Left hindlimb (tissue), 1 donor: ENCODE measurements around the gene CAPN2.
"Not testable (repeated sequence)": the region's sequence is repeated elsewhere in the genome, so short reads cannot be mapped to it uniquely, and the experiment has no call there.

Experiments used
- DNase-seq: peaks from one replicate; pipeline ENCODE4 v3.0.0-alpha.2; 2018

The CAPN2 gene

DNA sequence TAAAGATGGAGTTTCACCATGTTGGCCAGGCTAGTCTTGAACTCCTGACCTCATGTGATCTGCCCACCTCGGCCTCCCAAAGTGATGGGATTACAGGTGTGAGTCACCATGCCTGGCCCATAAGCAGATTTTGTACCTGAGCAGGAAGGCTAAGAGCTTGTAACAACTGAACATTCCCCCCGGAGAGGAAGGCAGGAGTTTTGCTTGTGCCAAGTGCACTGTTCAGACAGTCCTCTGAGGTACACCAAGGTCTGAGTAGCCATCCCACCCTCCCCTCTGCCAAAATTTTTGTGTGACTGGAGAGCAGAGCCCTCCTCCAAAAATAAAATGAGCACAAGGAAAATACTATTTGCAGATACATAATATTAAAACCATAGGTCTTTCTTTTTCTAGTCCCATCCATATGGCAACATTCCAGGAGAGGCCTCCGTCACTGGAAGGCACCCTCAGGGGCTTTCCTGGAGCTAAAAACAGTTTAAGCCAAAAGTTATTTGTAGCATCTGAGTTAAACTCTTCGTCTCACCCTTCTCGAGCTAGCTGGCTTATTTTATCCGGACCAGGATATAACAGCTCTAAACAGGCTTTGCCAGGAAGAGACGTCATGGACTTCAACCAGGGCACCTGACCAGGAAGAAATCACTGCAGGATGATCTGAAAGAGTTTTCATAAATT, 27.2 kb downstream of the CAPN2 start:
- DNase-seq: peak; percentile 73

DNA sequence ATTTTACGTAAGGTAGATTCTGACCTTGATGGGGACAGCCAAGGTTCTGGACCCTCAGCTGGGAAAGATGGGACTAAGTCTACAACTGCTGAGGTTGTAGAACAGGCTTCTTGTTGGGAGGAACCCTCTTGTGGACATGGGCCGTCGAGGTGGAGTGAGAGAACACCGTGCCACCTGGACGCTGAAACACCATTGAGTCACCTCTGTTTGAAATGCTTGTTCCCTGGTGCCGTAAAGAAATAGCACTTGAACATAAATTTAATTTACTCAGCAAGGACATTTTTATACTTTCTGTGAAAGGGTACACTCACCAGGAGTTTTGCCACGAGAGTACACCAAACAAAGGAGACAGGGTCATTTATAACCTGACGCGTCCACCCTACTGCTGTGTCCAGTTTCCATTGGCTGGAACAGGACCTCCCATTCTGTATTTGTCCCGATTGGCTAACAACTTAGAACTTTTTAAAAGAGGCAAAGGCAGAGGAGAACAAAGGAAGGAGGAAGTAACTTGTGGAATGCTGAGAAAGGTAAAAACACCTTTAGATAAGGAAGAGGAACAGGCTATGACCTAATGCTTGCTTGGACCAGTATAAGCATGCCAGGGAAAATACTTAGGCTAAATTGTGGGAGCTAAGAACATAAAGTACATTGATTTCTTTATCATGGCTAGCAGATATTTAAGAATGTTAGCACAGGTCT, 27.8 kb downstream of the CAPN2 start:
- not testable (repeated sequence) for DNase-seq

DNA sequence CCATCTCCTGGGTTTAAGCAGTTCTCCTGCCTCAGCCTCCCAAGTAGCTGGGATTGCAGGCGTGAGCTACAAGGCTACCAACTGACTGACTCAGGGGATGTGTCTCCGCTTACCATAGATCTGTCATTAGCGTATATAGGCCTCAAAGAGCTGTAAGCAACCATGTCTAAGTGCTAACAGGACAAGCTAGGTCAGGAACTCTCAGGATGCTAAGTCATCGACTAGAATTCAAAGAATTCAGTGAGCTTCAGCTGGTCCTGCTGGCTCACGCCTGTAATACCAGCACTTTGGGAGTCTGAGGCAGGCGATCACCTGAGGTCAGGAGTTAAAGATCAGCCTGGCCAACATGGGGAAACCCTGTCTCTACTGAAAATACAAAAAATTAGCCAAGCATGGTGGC, 29.5 kb downstream of the CAPN2 start:
- no peak for DNase-seq

DNA sequence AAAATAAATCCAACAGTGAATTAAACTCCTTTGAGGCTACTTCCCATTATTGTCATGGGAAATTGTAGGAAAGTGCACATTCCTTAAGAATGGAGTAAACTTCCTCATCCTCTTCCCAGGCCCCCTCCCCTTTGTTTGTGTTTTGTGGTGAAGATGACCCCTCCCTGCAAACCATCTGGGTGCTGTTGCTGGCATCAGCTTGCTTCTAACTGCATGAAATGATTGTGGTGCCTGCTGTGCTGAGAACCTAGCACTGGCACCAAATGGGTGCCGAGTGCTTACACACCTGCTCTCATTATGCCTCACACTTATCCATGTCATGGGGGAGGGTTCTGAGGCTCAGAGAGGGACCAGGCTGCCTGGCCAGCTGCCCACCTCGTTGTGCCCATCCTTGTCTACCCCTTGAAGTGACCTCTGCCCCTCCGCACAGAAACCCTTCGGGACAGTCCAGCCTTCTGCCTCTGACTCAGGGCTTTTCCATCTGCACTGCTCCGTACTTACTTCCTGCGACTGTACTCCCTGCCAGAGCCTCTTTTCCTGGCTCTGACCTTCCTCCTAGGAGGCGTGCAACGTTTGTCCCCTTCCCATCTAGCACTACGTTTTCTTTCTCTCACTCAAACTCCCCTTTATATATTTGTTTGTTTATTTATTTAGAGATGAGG, 30.6 kb downstream of the CAPN2 start:
- DNase-seq: no peak

DNA sequence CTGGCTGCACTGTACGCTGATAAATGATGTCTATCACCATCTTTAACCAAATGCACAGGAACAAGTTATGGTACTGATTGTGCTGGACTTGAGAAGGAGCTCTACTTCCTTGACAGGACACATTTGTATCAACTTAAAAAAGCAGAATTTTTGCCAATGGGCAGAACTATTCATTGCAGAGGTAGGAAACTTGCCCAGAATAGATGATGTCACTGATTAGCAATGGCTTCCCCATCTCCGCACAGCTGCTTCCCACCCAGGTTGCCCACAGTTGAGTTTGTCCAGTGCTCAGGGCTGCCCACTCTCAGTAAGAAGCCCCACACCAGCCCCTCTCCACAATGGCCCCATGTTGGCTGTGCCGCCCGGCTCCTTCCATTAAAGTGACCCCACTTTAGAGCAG, 33.4 kb downstream of the CAPN2 start:
- DNase-seq: no peak

DNA sequence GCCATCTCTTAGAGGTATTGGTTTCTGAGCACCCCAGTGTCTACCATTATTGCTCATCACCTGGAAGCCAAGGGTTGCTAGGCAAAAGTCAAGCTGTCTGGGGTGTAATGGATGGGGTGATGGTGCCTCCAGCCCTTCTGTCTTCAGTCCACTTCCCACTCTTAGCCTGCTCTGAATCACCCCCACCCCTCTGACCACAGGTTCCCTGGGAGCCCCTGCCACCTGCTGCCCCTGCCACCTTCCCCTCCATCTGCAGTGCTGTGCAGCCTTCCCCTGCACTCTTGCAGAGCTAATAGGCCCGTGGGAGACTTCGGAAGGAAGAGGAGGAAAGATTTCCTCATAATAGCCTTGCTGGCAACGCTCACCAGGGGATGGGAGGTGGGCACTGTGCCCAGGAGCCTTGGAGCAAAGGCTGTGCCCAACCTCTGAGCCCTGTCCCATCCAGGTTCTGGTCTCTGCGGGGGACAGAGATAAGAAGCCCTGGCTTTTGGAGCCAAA, 35.5 kb downstream of the CAPN2 start:
- DNase-seq: no peak

DNA sequence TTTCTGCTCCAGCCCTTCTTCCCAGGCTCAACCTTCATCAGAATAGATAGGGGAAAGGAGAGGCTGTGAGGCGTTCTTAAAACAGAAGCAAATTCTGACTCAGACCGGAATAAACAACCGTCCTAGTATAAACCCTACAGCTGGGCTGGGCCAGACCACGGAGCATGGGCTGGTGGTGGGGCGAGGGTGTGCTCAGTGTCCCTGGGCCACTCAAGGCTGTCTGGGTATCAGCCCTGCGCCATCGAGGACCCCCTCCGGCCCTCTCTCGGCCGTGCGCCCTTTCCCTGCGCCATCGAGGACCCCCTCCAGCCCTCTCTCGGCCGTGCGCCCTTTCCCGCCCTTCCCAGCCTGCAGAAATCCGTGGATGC, 36.0 kb downstream of the CAPN2 start:
- no peak for DNase-seq

DNA sequence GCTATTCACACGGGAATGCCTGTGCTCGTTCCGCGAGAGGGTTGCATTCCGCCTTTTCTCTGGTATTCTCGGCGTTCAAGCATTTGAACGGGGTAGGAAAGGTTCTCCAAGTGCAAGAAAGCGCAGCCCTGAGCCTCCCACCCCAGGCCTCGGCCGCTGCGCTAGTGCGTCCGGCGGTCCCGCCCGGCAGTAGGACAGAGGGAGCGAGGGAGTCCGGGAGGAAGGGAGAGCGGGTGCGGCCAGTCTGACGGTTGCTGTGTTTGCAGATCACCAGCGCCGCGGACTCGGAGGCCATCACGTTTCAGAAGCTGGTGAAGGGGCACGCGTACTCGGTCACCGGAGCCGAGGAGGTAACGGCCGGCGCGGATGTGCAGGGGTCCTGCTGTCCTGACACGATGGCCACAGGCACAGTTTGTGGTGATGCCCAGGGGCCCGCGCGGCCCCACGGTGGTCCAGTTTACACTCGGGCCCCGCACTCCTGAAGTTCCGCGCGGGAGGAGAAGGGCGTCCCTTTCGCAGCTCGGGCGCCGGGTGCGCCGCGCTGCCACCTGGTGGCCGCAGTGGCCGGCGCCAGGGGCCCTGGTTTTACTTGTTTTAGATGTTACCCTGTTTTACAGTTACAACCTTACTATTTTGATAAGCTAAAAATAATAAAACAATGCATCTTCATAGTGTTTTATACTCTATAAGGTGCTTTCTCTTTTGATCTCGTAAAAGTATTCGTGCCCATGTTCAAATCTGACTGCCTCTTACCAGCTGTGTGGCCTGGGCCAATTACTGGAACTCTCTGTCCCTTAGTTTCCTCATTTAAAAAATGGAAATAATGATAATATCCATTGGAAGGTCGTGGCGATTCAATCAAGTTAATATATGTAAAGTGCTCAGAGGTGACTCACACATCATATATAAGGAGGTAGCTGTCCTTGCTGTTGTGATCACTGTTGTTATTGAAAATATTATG, 36.7 kb downstream of the CAPN2 start:
- peak; percentile 79 for DNase-seq

DNA sequence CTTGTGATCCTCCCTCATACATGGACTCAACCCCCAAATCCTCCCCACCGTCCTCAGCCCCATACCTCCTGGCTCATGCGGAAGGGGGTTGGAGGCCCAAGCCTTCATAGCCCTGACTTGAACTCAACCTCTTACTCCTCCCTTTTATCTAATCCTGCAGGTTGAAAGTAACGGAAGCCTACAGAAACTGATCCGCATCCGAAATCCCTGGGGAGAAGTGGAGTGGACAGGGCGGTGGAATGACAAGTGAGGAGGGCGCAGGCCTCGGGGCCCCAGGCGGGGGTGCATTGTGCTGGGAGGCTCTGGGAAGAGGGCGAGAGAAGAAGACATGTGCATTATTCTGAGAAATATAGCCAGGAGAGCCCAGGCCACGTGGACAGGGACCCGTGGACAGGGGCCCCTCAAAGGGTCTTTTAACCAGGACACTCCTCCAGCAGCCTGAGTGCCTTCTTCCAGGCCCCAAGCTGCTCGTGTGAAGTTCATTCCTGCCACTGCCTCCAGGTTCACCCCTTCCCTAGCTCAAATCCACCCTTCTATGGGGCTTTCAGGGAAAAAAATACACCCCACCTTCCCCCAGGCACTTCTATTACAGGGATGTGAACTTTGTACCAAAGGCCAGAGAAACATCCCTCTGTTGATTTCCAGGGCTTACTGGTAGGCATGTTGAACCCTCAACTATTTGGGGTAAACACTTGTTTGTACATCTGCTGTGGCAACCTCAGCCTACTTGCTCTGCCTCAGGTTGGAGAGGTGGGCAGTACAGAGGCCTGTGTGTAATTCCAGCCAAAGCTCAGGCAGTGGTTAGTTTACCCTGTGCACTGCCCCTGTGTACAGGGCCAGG, 38.6 kb downstream of the CAPN2 start:
- no peak for DNase-seq

DNA sequence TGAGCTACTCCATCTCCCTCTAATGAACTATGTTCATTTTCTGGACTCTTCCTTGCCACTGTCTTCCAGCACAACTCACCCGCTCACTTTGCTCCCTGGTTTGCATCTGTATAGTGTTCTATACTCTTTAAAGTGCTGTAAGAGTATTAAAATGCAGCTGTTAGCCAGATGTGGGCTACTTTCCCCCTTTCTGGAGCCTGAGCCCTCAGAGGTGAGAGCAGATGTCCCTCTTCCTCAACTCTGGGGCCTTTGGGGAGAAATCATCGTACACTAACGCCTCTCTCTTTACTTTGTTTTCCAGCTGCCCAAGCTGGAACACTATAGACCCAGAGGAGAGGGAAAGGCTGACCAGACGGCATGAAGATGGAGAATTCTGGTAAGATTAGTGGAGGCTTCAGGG, 39.4 kb downstream of the CAPN2 start:
- no peak for DNase-seq

DNA sequence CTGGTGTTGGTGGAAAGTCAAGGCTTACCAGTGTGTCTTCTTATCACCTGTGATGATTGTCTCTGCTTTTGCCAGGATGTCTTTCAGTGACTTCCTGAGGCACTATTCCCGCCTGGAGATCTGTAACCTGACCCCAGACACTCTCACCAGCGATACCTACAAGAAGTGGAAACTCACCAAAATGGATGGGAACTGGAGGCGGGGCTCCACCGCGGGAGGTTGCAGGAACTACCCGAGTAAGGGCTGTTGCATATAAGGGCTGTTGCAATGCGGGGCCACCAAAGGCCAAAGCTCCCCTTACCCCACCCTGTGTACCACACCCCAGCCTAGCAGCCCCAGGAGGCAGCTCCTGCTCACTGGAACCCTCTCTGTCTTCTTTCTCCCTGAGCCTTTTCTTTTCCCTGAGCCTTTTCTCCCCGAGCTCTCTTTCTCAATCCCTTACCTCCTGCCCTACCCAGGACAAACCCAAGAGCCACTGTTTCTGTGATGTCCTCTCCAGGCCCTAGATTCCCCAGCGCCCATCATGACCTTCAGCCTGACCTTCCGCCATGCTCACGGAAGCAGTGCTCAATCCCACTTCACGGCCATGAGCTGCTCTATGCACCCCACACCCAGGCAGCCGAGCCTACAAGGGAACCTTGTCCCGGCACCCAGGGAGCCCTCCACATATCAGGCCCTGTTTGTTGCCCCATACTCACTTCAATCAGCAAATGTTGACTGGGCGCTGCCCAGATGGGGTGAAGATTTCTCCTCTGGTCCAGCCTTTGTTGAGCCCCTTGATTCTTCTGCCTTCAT, 40.6 kb downstream of the CAPN2 start:
- no peak for DNase-seq

DNA sequence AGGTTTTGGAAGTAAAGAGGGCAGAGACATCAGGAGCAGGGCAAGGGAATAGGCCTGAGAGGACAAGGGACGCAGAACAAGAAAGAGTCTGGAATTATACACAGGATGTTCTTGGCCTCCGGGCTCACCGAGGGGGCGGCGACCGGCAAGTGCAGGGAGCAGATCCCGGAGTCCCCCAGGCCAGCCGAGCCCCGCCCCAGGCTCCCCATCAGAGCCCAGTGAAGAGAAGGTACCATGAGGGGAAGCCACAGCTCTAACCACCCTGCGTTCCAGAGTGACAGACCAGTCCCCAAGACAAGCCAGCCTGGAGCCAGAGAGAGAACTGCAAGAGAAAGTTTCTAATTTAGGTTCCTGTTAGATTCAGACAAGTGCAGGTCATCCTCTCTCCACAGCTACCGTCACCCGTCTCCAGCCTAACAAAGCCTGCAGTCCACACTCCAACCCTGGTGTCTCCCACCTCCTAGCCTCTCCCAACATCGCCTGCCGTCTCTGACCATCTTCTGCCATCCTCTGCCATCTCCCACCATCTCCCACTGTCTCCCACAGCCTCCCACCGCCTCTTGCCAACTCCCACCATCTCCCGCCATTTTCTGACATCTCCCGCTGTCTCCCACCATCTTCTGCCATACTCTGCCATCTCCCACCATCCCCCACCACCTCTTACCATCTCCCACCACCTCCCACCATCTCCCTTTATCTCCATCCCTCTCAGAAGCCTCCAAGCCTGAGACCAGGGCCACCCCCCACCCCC, 42.5 kb downstream of the CAPN2 start:
- DNase-seq: no peak

DNA sequence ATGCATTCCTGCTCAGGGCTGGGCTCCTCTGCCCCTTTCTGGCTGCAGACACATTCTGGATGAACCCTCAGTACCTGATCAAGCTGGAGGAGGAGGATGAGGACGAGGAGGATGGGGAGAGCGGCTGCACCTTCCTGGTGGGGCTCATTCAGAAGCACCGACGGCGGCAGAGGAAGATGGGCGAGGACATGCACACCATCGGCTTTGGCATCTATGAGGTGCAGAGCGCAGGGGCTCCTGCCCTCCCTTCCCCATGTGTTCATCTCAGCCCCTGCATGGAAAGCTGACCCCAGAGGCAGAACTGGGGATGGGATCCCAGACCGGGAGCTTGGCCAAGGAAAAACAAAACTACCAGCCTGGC, 43.1 kb downstream of the CAPN2 start:
- DNase-seq: no peak

DNA sequence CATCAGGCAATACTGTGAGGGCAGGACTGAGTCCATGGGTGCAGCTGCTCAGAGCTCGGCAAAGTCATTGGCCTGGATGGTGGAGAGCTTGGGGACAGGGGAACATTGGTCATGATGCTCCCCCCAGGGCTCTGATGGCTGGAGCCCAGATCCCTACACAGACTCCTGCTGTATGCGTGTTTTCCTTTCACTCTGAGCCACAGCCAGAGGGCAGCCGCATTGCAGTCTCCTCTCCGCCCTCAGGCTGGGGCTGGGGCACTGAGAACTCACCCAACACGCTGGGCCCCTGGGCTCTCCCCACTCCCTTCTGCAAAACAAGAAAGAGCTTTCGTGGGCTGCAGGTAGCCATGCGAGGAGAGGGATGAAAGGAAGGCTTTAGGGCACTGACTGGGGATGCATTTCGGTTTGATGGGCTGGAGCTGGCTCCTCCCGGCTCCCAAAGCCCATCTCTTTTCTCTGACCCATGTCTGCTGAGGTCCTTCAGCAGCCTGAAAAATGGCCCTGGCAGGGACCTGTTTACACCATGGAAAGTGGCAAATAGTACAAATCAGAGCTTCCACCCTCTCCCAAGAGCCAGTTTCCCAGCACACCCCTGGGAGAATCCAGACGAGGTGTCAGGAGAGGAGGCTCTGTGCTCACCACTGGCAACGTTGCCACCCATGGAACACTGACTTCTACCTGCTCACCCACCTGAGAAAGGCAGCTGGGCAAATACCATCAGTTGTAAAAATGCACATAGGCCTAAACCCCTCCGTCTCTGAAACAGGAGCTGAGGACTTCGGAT, 43.8 kb downstream of the CAPN2 start:
- no peak for DNase-seq

DNA sequence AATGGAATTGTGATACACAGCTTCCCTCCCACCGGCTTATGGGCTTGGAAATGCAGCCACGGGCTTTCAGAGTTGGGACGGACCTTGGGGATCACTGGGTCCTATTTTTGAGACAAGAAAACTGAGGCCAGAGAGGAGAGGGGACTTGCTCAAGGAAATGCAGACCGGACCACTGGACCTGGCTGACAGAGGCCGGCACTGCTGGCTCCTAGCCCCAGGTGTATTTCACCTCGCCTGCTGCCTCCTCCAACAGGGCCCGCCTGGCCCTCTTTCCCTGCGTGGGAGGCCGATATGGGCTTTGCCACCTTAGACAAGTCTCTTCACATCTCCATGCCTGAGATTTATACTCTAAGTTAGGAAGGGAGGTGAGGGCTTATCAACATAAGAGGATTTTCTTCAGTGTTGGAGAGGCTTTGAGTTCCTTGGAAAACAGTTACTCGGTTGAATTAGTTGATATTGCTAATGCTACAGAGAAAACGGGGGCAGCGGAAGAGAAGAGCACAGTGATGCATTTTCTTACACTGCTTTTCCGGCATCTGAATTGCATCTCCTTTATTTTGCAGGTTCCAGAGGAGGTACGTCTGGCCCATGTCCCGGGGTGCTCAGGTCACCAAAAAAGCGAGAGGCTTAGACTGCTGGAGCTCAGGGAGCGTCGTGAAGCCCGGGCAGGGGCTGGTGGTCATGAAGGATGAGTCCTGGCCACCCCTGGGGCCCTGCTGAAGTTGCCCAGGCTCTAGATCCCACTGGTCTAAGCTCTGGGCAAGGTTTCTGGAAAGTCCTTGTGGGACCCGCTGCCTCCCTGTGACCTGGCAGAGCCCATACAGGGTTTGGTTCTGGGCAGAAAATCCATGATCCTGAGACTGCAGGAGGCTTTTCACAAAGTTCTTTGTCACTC, 44.7 kb downstream of the CAPN2 start:
- no peak for DNase-seq

DNA sequence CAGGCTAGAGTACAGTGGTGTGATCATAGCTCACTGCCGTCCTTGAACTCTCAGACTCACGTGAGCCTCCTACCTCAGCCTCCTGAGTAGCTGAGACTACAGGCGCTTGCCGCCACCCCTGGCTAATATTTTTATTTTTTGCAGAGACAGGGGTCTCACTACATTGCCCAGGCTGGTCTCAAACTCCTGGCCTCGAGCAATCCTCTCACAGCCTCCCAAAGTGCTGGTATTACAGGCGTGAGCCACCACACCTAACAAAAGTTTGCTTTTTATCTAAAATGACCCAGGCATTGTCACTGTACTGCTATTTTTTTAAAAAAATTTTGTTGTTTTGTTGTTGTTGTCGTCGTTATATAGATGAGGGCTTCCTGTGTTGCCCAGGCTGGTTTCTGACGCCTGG, 46.4 kb downstream of the CAPN2 start:
- DNase-seq: no peak

DNA sequence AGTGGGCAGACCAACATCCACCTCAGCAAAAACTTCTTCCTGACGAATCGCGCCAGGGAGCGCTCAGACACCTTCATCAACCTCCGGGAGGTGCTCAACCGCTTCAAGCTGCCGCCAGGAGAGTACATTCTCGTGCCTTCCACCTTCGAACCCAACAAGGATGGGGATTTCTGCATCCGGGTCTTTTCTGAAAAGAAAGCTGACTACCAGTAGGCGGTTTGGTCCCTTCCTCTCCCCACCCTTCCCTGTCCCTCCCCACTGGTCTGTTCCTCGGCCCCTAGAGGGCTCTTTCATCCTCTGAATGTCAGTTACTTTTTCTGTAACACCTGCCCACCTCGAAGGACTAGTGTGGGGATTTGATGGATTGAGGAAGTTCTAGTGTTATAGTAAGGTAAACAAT, 46.9 kb downstream of the CAPN2 start:
- no peak for DNase-seq

DNA sequence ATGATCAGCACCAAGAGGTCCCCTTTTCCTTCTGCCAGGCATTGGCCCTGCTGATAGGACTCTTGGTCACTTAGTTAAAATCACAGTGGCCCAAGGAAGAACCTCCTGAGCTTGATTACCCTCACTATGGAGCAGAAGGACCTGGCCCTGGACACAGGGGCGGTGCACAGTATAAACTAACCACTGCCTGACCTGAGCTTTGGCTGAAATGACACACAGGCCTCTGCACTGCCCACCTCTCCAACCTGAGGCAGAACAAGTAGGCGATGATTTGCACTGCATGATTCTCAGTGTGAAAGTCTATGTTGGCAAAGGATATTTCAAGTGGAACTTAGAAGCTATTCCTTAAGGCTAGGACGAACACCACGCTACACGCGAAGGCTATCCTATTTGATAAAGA, 48.5 kb downstream of the CAPN2 start:
- DNase-seq: no peak

DNA sequence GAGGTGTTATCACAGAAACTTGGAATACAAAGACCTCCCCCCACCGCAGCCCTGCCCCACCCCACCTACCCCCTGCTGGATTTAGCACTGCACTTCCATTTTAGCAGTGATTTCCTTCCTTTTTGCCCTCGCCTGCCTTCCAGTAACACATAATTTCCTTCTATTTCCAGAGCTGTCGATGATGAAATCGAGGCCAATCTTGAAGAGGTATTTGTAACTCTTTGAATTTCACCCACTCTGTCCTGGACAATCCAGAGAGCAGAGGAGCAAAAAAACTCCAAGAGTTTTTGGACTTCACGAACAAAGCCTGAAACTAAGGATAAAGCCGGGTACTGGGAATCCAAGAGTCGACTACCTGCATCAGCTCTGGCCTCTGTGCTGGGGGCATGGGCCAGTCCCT, 49.1 kb downstream of the CAPN2 start:
- no peak for DNase-seq
